HG03457 (cell line): ENCODE results near the gene TADA2B.

Experiments used
- ATAC-seq: cut with Tn5 transposase; IDR thresholded peaks from one replicate; pipeline ENCODE4 v1.9.1; 2021; ENCODE audit warnings: moderate number of reproducible peaks; ENCODE audit not compliant: unreplicated experiment

Gene TADA2B

DNA sequence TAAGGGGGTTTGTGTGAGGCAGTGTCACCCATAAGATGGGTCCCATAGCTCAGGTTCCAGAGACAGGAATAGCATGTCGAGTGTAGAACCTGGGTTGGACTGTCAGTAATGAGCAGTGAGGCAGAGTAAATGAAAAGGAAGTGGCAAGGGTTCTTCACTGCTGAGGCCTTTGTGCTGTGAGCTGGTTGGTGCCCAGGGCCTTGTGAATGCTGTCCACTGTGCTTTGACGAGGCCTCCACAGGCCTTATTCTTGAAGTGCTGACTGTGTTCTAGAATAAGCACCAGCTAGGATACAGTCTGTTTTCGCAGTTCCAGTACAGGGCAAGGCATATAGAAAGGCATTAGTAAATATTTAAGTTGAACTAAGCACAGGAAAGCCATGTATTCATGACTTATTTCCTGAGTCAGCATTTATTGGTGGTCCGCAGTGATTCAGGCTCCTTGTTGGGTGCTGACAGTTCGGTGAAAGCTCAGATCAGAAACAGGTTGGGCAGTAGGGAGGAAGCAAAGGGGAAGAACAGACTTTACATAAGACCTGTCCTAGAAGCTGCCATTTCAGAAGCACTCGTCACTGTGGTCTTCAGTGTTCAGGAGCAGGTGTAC lies 25.6 kb upstream of the TADA2B start:
- ATAC-seq = no peak

DNA sequence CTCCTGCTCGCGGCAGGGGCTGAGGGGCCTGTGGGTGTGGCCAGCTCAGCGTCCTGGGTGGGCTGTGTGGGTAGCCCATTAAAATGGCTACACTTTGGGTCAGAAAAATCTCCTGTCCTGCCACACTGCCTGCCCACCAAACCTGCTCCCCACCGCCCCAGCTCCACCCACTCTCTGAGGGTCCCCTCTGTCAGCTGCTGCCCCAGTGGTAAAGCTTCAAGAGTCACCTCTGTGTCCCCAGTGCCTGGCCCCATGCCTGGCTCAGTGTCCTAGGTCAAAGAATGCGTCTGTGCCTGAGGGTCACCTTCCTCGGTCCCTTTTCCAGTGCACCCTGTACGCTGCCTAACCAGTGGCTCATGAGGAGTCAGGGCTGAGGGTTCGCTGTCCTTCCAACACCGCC lies 24.9 kb upstream of the TADA2B start:
- ATAC-seq = no peak

GRCh38 chr4:7019367-7019766 lies 23.8 kb upstream of the TADA2B start:
- ATAC-seq = no peak

GRCh38 chr4:7020290-7020689 lies 22.9 kb upstream of the TADA2B start:
- no peak for ATAC-seq

- ATAC-seq = no peak
Measured at GRCh38 chr4:7020856-7021255, 22.3 kb upstream of the TADA2B start.

- no peak for ATAC-seq
Measured at GRCh38 chr4:7021355-7021754, 21.8 kb upstream of the TADA2B start.

GRCh38 chr4:7021930-7022664 lies 21.1 kb upstream of the TADA2B start:
- no peak for ATAC-seq

- no peak for ATAC-seq
Measured at GRCh38 chr4:7023486-7023885, 19.7 kb upstream of the TADA2B start.

DNA sequence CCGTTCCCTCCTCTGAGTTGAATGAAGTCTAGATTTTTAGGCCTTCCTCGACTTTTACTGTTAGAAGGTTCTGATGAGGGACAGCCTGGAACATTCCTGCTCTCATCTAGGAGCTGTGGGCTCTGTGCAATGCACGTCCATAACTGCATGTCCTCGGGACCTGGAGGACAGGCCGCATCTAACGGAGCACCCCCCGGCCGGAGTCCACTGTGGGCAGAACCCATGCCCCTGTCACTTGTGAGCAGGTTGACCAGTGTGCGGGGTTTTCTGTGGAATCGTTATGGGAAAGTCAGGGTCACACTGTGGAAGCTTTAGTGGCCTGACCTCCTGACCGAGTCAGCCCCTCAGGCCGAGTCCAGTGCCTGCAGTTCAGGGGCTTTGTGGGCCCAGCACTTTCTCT lies 19.3 kb upstream of the TADA2B start:
- no peak for ATAC-seq

DNA sequence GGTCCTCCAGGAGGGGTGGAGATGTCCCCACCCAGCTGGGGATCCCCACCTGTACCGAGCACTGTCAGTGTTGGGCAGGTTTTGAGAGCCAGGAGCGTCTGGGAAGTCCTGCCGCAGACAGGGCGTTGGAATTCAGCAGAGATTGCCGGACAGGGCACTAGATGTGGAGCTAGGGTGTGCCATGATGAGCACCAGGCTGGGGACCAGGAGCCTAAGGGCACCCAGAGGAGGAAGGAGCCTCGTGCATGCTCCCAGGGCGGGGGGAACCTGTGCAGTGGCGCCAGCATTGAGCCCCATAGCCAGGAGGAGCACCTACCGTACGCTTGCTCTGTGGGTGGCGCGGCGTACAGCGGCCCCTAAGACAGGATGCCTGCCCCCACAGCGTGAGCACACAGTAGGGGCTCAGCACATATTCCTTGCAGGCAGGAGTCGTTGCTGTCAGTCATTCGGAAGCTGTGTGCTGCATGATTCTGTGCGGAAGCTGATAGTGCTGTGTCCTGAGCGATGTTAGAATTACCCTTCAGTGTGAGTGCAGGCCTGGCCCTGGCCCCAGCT lies 18.8 kb upstream of the TADA2B start:
- ATAC-seq = no peak

GRCh38 chr4:7025040-7025602 lies 18.1 kb upstream of the TADA2B start:
- ATAC-seq = no peak

DNA sequence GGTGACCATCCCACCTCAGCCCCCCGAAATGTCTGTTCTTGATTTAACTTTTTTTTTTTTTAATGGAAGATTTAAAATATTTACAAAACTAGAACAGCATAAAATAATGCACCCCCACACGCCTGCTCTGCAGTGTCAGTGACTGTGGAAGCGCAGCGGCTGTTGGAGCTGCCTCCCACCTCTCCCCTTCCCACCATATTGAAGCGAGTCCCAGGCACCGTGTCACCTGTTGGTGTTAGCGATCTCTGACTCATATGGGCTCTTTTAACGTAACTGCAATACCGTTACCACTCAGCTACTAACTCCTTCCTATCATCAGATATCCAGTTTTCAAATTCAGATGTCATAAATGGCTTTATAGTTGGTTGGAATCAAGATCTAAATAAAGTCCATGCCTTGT lies 17.1 kb upstream of the TADA2B start:
- ATAC-seq = no peak

DNA sequence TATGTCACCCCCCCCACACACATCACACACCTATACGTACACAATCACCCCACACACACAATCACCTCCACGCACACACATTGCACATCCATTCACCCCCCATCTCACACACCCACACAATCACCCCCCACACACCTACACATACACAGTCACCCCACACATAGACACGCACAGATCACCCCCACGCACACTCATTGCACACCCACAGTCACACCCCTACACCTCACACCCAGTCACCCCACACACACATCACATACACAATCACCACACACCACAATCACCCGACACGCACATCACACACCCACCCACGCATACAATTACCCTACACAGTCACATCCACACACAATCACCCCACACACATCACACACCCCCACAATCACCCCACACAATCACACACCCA lies 15.9 kb upstream of the TADA2B start:
- ATAC-seq = no peak

DNA sequence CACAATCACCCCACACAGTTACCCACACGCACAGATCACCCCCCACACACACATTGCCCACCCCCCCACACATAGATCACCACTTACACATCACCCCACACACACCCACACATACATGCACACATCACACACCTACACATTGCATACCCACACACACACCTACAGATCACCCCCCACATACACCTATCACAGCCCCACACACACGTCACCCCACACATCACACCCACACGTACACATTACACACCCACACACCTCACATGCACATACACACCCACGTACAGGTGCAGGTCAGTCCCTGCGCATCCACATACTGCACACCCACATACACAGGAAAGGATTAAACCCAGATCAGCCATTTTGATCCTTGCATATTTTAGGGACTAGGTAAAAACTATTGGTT lies 15.3 kb upstream of the TADA2B start:
- ATAC-seq = no peak

DNA sequence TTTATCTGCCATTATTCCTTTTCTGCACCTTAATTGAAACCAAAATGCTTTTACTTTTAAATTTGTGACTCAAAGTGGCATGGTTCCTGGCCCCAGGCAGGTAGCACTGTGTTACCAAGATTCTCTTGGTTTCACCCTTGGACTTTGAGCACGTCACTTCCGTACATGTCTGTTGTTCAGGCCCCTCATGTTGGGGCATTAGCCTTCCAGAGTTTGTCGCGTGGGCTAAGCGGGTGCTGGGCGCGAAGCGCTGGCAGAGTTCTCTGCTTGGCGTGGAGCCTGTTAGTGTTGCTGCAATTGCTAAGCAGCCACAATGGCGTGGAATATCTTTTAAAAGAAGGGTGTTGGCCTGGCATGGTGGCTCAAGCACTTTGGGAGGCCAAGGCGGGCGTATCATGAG lies 14.0 kb upstream of the TADA2B start:
- ATAC-seq = no peak

DNA sequence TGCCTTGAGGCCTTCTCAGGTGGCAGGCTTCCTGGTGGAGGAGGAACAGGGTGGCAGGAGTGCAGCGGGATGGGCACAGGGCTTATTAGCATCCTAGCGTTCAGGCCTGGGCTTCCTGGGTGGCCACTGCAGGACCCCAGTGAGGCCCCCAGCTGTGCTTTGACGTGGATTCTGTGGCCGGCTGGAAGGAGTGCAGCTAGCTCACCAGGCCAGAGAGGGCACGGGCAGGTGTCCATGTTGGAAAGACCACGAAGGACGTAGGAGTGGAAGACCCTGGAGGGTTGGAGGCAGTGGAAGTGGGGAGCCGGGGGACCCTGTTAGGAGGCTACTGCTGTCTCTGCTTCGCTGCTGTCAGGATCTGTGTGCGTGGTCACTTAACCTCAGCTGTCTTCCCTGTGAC lies 13.3 kb upstream of the TADA2B start:
- ATAC-seq = no peak

DNA sequence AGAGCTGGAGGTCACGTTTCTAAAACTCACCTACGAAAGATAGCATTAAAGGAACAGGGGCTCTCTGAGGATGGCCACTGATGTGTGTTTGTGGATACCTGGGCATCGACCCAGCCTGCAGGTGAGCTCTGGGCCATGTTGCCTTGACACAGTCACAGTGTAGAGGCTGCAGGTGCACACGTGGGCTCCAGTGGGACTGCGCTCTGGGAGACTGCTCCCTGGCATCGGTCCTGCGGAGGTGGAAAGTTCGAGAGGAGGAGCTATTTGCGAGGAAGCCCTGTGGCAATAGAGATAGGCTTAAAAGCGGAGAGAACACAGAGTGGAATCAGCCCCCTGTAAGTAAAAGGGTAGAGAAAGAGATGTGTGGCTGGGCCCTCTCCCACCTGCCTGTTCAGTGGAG lies 12.3 kb upstream of the TADA2B start:
- no peak for ATAC-seq

GRCh38 chr4:7031558-7032449 lies 11.4 kb upstream of the TADA2B start:
- ATAC-seq = no peak

DNA sequence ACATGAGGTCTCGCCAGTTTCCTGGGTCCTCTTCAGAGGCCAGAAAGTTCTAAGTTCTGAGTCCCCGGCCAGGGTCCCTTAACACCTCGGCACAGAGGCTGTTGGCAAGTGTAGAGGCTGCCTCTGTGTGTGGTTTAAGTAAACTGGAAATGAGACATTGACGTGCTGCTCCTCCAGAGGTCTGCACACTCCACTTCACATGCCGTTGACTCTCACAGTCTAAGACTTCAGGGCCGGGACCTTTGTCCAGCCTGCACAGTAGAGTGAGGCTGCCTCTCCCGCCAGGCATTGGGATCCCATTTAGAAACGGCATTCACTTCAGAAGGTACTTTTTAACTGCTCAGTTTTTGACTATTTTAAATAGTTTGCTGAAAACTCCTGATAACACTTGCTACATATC lies 10.6 kb upstream of the TADA2B start:
- ATAC-seq = no peak

GRCh38 chr4:7034262-7035081 lies 8.7 kb upstream of the TADA2B start:
- no peak for ATAC-seq
